ENCODE results near the gene HSBP1.

DNA sequence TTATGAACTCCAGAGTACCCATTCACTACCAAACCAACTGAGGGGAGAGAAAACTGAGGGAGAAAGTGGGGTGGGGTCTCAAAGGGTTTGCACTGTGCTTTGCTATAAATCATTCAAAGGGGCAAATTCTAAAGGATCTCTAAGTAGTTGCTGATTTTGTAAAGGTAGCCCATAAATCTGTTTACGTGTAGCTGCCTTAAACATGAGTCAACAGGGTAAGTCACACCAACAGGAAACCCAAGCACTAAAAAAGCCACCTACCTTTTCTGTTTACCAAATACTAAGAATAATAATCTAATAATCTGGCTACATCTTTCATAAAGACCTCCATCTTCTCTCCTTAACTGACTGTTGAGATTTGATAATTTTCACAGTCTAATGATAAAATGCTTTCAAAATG is 8.4 kb upstream of the HSBP1 start:
- TF ChIP-seq, protein P1, sequence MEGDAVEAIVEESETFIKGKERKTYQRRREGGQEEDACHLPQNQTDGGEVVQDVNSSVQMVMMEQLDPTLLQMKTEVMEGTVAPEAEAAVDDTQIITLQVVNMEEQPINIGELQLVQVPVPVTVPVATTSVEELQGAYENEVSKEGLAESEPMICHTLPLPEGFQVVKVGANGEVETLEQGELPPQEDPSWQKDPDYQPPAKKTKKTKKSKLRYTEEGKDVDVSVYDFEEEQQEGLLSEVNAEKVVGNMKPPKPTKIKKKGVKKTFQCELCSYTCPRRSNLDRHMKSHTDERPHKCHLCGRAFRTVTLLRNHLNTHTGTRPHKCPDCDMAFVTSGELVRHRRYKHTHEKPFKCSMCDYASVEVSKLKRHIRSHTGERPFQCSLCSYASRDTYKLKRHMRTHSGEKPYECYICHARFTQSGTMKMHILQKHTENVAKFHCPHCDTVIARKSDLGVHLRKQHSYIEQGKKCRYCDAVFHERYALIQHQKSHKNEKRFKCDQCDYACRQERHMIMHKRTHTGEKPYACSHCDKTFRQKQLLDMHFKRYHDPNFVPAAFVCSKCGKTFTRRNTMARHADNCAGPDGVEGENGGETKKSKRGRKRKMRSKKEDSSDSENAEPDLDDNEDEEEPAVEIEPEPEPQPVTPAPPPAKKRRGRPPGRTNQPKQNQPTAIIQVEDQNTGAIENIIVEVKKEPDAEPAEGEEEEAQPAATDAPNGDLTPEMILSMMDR (IDR thresholded peaks at IDR 0.05; ENCODE audit: low read depth, low read length), result no peak
- TF ChIP-seq, protein P2, sequence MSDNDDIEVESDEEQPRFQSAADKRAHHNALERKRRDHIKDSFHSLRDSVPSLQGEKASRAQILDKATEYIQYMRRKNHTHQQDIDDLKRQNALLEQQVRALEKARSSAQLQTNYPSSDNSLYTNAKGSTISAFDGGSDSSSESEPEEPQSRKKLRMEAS (IDR thresholded peaks at IDR 0.05; ENCODE audit: low read depth, low read length), result no peak
- TF ChIP-seq POLR2A (IDR thresholded peaks at IDR 0.05; ENCODE audit: extremely low read depth, insufficient read length), result no peak

All from NB4 (cell line).